Loucy (cell line): ENCODE data around the gene KIF3B.

Experiments used
- EZH2phosphoT487 ChIP-seq: fragments of 200-600 bp; IDR thresholded peaks from 2 replicates; pipeline ENCODE4 v1.6.1; 2018; ENCODE audit warnings: antibody characterized with exemption, mild to moderate bottlenecking, moderate library complexity, borderline replicate concordance
- TF ChIP-seq, protein P1 (sequence below): fragments of 200-600 bp; sonication (generic); conservative IDR thresholded peaks from 2 replicates; pipeline ENCODE4 v1.5.1; 2014; ENCODE audit warnings: mild to moderate bottlenecking, antibody characterized with exemption, low read length

DNA sequence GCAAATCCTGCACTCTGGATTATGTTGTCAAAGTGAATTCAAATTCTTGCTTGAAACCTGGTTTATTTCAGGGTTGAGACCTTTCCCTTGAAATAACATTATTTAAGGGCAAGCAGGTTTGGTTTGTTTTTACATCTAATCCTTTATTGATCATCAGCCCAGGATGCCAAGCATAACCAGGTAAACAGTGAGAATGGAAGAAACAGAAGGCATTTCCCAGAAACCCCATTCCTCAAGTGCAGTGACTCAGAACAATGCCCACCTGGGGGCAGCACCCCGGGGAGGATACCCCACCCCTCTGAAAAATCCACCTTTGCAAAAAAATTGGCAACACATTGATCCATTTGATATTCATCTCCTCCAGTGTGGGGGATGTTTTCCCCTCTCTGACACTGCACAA lies 37.2 kb upstream of the KIF3B start:
- TF ChIP-seq, protein P1, sequence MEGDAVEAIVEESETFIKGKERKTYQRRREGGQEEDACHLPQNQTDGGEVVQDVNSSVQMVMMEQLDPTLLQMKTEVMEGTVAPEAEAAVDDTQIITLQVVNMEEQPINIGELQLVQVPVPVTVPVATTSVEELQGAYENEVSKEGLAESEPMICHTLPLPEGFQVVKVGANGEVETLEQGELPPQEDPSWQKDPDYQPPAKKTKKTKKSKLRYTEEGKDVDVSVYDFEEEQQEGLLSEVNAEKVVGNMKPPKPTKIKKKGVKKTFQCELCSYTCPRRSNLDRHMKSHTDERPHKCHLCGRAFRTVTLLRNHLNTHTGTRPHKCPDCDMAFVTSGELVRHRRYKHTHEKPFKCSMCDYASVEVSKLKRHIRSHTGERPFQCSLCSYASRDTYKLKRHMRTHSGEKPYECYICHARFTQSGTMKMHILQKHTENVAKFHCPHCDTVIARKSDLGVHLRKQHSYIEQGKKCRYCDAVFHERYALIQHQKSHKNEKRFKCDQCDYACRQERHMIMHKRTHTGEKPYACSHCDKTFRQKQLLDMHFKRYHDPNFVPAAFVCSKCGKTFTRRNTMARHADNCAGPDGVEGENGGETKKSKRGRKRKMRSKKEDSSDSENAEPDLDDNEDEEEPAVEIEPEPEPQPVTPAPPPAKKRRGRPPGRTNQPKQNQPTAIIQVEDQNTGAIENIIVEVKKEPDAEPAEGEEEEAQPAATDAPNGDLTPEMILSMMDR: peak; percentile 34
- no peak for TF ChIP-seq EZH2phosphoT487
